ENCODE measurements around the gene FGF9.

FGF9 gene

GRCh38 chr13:21674490-21675009, 3.7 kb downstream of the FGF9 start:
- no peak for TF ChIP-seq CTCF (IDR thresholded peaks at IDR 0.05; ENCODE audit: low read length, missing control alignments)

DNA sequence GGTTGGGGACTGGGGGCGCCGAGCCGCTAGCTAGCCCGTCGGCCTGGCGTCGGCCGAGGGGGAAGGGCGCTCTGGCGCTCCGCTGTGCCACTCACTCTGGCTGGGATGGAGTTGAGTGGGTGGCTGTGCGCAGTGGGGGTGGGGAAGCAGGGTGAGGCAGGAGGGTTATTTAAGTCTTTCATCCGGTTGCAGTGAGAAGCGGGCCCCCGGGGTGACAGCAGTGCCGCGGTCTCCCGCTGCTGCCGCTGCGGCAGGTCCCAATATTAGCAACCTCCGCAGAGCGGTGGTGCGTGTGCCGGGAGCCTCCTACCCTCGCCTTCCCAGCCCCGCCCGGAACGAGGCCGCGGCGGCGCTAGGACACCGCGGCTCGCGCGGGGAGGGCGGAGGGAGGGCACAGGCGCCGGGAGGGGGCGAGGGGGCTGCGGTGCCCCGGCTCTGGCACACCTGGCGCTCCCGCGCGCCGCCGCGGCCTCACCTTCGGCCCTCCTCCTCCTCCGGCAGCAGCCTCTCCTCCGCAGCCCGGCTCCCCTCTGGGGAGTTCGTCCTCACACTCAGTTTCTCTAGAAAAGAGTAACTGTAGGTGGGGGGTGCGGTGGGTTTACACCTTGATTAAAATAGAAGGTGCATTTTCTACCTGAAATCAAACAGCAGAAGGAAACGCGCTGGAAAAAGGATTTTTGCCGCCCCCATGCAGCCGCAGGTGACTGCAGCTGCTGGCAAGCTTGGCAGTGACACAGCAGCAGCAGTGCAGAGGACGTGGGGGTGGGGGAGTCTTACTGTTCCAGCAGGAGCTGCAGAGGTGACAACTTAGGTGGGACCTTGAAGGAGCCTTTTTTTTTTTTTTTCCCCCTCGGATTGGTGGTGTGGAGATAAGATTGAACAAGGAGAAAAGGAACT, 4.5 kb downstream of the FGF9 start:
- H3K4me3 ChIP-seq (replicated peaks; ENCODE audit: low read depth, low read length) = no peak overlapping the region
- no peak for TF ChIP-seq CTCF (IDR thresholded peaks at IDR 0.05; ENCODE audit: low read length, missing control alignments)
- no peak for DNase-seq (ENCODE audit: low read depth)

More at GRCh38 chr13:21674490-21675009, 3.7 kb downstream of the FGF9 start:
- DNase-seq (ENCODE audit: low read depth) = no peak
- H3K4me3 ChIP-seq (replicated peaks; ENCODE audit: low read depth, low read length) = no peak overlapping the region

DNA sequence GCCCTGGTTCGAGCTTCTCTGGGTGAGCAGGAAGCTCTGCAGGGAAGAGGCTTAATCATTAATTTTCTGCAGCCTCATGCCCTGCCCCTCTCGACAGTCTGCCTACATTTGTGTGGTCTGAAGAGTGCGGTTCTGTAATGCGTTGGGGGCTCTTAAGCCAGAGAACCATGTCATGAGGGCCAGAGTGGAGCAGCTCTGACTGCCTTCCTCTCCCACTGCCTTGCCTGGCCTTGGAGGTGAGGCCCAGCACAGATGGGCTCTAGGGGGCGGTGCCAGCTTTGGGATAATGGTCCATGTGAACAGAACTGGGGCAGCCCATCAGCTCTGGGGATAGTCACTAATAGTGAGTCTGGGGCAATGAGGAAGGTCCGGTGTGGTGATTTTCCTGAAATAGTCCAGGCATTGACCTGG, 5.7 kb downstream of the FGF9 start:
- no peak for TF ChIP-seq CTCF (IDR thresholded peaks at IDR 0.05; ENCODE audit: low read length, missing control alignments)
- DNase-seq (ENCODE audit: low read depth) = no peak
- H3K4me3 ChIP-seq (replicated peaks; ENCODE audit: low read depth, low read length) = no peak overlapping the region

- TF ChIP-seq CTCF (IDR thresholded peaks at IDR 0.05; ENCODE audit: low read length, missing control alignments) = no peak
- no peak for DNase-seq (ENCODE audit: low read depth)
- no peak overlapping the region for H3K4me3 ChIP-seq (replicated peaks; ENCODE audit: low read depth, low read length)
Measured at GRCh38 chr13:21677075-21677623, 6.3 kb downstream of the FGF9 start.

DNA sequence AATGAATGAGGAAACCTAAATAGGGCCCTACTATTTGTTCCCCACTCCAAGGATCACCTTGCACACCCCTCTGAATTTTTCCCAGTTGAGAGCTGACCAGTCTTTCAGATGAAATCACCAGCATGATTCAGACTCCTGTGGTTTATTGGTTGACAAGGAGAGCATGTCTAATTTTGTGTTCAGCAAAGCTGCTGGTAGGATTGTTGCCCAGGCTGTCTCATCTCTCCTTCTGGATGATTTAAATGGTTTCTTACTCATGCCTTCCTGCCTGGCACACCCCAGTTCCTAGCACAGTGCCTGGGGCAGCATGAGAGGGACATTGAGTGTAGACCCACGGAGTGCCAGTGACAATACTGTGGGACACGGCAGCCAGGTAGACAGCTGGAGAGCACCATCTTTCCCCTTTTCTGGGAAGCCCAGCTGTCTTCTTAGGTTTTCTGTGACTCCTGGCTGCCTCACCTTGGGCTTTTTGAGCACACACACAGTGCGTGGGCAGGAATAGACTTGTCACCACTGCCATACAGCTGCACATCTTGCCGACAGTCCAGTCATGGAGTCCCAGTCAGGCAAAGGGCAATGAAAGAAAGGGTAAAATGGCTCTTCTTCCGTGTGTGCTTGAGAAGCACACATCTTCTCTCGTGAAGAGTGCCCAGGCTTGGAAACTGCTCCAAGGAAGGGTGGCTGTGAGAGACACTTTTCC, 12.3 kb downstream of the FGF9 start:
- no peak for TF ChIP-seq CTCF (IDR thresholded peaks at IDR 0.05; ENCODE audit: low read length, missing control alignments)
- H3K4me3 ChIP-seq (replicated peaks; ENCODE audit: low read depth, low read length) = no peak overlapping the region
- DNase-seq (ENCODE audit: low read depth) = no peak

GRCh38 chr13:21684576-21684975, 13.7 kb downstream of the FGF9 start:
- H3K4me3 ChIP-seq (replicated peaks; ENCODE audit: low read depth, low read length) = no peak overlapping the region
- DNase-seq (ENCODE audit: low read depth) = no peak
- TF ChIP-seq CTCF (IDR thresholded peaks at IDR 0.05; ENCODE audit: low read length, missing control alignments) = no peak

Measured in fibroblast of pulmonary artery (primary cell).